ENCODE results near the gene S100A4.

Gene S100A4

GRCh38 chr1:153547560-153548551 lies 2.2 kb upstream of the S100A4 start:
- no peak for DNase-seq (ENCODE audit: low spot score)

DNA sequence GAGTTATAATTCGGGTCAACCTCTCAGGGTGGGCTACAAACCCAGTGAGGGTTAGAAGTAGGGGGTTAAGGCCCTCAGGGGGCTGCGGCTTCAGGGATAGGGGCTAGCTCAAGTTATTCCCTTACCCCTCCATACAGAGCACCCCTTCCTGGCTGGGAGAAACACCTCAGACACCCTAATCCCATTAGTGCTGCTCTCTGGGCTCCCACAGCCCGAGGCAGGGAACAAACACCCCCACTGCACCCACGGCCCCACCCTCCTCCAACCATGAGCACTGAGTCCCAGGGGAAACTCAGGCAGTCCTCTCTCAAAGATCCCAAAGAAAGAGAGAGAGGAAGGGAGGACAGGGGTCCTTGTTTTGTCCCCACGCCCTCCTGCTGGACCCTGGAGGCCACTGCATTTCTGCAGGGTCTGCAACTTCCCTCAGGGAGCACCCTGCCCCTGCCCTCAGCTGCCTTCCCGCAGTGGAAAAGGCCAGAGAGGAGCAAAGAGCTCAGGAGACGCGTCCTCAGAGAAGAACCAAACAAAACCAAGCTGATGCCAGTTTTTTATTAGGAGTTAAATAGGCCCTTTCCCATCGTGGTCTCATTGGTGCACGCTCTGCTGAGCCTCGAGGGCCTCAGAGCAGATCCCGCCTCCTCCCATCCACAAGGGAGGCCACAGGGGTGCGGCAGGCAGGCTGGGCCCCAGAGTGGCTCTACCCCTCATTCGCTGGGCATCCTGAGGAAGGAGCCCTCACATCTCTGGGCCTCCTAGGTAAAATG lies 1.4 kb upstream of the S100A4 start:
- DNase-seq (ENCODE audit: low spot score): peak; percentile 49

GRCh38 chr1:153546371-153546770 lies 765 bp upstream of the S100A4 start:
- DNase-seq (ENCODE audit: low spot score): no peak

DNA sequence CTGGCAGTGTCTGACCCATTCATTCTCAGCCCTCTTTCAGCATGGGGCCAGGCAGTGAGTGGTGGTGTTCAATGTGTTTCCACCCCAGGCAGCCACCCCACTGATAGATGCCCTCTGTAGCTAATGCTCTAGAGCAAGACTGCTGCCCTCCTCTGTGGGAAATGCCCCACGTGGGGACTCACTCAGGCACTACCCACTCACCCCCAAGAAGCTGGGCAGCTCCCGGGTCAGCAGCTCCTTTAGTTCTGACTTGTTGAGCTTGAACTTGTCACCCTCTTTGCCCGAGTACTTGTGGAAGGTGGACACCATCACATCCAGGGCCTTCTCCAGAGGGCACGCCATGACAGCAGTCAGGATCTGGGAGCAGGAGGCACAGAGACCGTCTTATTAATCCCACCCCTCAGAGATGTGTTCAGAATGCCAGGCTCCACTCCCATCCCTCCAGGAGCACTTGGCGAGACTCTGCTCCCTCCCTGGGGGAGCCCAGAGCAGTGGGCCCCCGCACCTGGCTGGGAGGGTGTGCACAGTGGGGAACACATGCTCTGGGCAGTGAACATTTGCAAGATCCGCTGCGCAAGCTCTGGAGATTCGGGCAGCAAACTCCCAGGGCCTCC lies 1.0 kb downstream of the S100A4 start:
- DNase-seq (ENCODE audit: low spot score): no peak

DNA sequence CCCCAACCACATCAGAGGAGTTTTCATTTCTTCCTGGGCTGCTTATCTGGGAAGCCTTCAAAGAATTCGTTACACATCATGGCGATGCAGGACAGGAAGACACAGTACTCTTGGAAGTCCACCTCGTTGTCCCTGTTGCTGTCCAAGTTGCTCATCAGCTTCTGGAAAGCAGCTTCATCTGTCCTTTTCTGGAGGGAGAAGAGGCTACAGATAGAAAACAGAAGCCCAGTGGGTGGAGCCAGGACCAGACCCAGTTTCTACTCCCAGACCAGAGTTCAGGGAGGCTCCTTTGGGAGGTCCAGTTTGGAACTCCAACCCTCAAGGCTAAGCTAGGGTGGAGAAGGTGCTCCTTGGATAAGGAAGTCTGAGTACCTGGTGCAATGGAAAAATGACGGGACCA lies 1.9 kb downstream of the S100A4 start:
- no peak for DNase-seq (ENCODE audit: low spot score)

DNA sequence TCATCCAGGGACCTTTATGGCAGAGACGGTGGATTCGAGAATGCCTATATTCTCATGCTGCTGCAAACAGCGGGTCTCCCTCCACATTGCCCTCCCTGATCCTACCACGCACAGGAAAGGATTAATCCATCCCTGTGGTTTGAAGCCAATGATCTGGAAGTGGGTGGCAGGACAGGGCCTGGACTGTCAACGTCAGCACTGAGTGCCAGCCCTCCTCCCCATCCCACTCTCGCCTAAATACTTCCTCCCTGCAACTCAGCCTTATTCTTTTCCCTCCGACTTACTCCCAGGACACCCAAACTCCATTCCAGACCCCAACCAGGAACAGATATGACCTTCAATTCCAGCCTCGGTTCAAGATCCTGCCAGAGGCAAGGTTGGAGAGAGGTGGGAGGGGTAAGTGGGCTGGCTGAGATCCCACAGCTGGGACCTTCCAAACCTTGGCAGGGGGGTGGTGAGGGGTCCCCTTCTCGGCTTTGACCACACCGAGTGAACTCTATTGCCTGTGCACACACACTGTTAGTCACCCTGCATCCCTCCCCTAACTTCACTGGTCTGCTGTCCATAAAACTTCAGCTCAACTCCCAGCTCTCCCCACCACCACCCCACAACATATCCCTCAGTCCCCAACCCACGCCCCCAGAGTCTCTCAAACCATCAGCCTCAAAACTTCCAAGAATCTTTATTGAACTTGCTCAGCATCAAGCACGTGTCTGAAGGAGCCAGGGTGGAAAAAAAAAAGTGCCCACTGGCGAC lies 2.5 kb downstream of the S100A4 start:
- DNase-seq (ENCODE audit: low spot score): no peak

DNA sequence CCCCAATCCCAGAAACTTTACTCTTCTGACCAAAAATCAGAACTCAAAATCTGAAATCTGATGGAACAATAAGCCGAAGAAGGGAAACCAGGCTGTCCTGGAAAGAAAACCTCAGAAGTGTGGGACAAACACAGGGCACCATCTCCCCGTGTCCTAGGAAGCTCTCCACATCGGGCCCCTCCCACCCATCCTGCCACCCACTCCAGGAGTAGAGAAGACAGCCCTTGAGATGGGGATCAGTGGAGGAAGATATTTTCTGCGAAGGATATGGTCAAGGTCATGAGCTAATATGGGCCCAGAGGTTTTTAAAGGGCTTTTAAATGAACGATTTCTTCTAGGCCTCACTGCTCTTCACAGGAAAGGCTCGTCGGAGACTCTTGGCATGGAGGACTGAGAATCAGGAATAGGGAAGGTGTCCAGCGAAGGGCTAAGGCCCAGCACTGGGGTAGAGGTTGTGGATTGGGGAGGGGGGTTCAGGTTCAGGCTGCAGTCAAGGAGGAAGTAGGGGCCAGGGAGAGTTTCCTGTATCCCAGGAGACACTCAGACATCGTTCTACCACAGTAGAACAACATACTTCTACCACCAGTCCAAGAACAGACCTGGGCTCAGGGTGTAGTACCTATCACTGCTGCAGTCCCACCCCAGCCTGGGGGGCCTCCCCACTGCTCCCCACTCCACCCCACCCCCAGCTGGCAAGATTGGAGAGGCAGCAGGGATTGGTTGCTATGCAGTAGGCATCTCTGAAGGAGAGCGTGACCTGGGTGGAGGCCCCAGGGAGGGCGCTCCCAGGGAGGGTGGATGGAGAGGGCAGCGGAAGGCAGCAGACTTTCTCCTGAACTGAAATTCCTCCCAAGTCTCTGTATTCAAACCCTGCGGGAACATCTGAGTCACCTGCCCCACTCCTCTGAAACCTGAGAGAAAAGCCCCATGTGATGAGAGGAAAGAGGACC lies 3.7 kb downstream of the S100A4 start:
- no peak for DNase-seq (ENCODE audit: low spot score)

GRCh38 chr1:153540394-153541361 lies 4.9 kb downstream of the S100A4 start, which contains the start of gene S100A5:
S100A5 (minus strand) TSS chr1:153540934; CDS start chr1:153540191, 743 bp downstream.
- no peak for DNase-seq (ENCODE audit: low spot score)

DNA sequence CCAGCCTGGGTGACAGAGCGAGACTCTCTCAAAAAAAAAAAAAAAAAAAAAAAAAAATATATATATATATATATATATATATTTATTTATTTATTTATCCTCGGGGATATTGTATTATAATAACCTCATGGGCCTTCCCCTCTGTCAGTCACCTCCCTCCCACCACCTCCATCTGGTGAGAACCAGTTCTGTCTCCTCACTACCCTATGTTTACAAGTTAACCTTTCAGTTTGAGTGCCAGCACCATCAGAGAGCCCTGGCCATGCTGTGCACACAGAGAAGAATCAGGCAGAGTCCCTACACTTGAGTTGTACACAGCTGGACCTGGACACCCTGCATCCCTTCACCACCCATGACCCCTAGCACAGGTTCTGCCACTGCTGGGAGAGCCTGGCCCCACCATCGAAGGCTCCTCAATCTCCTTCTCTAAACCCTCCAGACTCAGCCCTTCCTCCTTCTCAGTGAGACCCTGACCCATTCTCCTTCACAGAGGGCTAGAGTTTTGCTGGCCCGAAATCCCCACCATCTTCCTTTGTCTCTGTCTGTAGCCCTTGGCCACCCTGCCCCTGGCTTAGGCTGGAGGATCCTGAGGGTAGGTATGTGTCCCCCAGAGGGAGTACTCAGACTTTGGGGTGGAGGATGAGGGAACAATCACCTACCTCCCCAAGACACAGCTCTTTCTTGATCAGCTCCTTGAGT lies 6.1 kb downstream of the S100A4 start:
- DNase-seq (ENCODE audit: low spot score): no peak

DNA sequence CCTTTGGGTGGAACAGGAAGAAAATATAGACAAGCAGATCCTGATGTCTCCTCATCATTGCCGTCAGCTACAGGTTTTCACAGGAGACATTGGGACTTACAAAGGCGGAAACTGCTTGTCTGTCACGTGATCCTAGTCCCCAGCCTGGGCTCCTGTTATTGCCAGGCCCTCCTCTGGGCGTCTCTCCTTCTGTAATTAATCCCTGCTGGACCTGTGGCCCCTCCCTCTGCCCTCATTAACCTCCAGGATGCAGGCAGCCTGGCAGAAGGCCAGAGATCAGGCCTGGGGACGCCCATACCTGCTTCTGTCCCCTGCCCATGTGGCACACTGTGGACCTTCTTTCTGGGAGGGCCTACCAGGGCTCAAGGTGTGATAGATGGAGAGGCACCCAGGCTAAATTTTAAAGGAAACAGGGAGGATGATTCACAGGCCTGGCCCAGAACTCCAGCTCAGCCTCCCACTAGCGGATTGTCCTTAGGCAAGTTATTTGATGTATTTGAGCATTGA lies 7.2 kb downstream of the S100A4 start:
- peak; percentile 57 for DNase-seq (ENCODE audit: low spot score)

DNA sequence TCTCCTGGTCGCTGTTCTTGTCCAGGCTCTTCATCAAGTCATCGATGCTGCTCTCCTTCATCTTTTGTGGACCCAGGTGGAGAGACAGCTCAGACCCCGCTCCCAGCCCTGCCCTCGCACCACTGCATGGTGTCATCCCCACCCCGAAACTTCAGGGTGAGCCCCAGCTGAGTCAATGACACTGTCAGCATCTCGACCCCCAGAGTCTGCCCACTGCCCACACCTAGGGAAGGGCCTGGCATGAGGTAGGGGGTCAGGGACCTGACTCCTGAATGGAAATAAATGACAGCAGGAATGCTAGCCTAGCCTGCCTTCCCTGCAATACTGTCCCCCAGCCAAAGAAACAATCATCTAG lies 8.3 kb downstream of the S100A4 start:
- DNase-seq (ENCODE audit: low spot score): no peak

DNA sequence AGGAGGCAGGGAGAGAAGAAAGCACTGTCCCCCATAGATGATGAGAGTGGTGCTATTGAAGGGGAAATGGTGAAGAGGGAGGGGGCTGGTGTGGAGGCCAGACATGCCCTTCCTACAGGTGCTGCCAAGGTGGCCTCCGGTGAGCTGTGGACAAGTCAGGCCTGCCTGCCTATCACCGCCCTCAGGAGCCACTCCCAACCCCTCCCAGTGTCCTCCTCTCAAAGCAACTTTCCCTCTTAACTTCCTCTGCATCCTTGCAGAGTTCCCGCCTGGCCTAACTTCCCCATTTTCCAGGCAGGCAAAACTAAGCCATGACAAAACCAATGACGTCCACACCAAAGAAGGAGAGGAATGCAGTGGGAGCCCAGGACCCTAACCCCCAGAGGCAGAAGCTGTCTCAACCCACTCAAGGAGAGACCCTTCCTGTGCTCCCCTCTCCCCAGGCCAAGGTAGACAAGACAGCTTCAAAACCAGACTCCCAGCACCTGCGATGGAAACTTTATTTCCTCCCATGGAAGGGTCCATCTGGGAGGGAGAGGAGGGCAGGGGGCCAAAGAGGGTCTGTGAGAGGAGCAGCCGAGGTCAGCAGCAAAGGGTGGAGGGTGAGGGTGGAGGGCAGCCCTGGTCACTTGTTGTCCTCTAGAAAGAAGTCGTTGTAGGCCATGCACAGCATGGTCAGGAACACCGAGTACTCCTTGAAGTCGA lies 8.8 kb downstream of the S100A4 start:
- no peak for DNase-seq (ENCODE audit: low spot score)

- DNase-seq (ENCODE audit: low spot score): peak; percentile 51
Observed at GRCh38 chr1:153536012-153536670, 9.5 kb downstream of the S100A4 start.

DNA sequence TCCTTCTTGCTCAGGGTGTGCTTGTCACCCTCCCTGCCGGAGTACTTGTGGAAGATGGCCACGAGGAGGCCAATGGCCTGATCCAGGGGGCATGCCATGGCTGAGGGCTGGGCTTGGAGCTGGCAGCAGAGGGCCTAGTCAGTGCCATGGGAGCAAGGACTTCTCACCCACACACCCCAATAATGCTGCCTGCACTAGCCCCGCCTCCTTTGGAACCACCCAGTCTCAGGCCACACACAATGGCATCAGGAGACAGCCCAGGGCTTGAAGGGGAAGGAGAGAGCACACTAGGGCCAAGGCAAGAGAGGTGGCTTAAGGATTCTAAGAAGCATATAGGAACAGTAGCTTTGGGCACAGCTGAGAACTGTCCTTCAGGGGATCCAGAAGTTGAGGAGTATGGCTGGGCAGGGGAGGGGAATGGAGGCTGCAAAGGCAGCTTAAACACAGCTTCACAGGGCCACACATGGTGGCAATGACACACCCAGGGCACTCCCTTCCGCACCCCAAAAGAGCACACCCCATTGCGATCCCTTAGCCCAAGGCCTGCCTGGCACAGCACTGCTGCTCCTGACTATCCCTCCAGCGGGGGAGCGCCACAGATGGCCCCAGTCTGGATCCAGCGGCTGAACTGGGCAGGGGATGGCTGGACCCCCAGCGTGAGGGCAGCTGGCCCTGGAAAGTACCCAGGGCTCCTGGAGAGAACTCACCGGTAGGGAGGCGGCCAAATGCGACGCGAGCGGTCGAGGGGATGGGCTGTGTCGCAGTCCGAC lies 10.2 kb downstream of the S100A4 start, which contains the start of gene S100A6:
TSS of gene S100A6 (minus strand) at position 750 of the 770 bp plus-strand sequence. CDS start at position 98, 652 bp downstream.
- DNase-seq (ENCODE audit: low spot score): no peak

DNA sequence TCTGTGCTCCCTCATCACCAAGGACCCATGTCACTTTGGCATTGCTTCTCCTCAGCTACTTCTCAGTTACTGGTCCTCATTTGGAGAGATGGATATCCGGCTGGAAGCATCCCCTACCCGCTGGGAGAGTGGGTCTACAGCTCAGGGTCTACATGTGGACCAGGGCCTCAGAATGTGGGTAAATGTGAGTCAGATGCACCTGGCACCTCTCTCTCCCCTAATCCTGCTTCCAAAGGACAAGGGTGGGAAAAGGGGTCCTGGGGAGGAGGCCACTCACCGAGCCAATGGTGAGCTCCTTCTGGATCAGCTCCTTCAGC lies 10.7 kb downstream of the S100A4 start:
- no peak for DNase-seq (ENCODE audit: low spot score)

- DNase-seq (ENCODE audit: low spot score): no peak
Observed at GRCh38 chr1:153534226-153534924, 11.2 kb downstream of the S100A4 start.

Data from ecto neural progenitor cell (in vitro differentiated cells).